ENCODE data around the gene MITF.

- TF ChIP-seq CTCF (IDR thresholded peaks at IDR 0.05) (no peak), POLR2A (IDR thresholded peaks at IDR 0.05) (no peak)
Measured at GRCh38 chr3:69809076-69809835, 70.0 kb downstream of the MITF start.

Measured in esophagus squamous epithelium (tissue), 4 donors.